IPS-NIHi7 (cell line): ENCODE results near the gene SUGCT.

ENCODE experiments used
- DNase-seq: peaks from one replicate; pipeline ENCODE4 v3.0.0; 2012; ENCODE audit warnings: mixed read lengths; ENCODE audit errors: extremely low spot score

The SUGCT gene

DNA sequence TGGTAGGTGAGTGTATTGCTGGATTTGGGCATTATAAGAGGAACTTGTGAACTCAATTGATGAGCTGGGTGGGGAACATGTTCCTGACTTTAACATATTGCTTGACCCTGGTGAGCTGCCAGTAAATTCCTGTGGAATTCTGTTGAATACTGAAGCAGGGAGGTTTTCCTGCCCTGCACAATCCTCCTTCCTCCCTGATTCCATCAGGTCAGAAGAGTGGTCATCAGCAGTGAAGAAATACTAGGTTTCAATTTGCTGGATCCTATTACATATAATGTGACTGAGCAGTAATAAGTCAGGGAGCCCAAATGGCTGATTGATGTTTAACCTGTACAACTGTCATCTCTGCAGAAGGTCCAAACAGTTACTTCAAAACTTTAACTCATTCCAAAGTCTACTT, 581.2 kb downstream of the SUGCT start:
- DNase-seq = no peak

DNA sequence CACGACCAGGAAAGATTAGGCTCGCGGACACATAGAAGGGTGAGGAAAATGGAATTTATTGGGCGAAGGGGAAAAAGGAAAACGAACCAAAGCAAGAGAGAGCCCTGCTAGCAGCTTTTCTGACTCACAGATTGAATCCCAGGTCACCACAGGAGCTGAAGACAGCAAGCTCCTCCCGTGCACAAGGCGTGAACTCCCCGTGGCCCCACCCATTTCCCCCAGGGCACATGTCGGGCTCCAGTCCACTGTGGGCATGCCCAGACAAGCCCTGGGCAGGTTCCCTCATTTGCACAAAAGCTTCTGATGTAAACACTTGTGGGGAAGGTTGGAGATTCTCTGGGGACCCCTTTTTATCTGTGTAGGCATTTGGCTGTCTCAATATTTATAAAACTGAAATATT, 582.4 kb downstream of the SUGCT start:
- peak; percentile 69 for DNase-seq

DNA sequence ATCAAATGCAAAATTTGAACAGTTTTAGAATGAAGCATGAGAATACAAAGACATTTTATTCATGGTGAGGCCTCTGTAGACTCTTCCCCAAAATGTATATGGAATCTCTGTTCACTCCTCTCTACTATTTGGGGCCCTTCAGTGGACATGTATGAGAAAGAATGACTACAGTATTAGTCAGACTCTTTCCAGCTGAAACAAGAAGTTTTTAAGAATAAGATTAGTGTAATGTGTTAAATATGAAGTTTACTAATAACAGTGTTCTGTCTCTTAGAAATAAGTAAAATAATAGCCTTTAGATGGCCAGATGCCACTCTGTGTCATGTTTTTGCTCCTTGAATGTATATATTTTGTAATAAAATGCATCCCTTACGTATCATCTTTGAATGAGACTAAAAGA, 585.6 kb downstream of the SUGCT start:
- DNase-seq = no peak

DNA sequence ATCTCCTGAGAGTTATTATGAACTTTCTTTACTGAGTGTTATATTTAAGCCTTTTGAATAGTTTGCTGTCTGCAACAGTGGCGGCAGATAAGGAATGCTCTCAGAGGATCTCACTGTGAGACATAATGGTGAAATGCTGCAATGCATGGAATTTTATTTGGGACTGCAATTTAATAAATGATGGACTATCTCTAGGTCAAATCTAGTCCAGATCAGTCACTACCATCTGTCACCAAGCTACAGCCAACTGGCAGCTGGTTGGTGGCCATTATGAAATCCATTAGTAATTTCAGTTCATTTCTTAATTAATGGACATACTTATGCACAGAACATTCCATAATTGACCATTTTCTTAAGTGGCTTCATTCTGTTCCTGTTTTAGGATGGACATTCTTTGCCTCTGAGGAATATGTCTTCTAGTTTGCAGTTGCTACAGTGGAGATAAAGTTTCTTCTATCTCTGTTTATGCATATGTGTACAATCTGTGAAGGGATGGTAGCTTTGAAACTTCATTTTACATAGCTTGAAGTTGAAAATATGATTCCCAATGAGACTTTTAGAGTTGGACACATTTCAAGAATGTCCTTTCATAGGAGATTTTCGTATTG, 586.6 kb downstream of the SUGCT start:
- DNase-seq = no peak

DNA sequence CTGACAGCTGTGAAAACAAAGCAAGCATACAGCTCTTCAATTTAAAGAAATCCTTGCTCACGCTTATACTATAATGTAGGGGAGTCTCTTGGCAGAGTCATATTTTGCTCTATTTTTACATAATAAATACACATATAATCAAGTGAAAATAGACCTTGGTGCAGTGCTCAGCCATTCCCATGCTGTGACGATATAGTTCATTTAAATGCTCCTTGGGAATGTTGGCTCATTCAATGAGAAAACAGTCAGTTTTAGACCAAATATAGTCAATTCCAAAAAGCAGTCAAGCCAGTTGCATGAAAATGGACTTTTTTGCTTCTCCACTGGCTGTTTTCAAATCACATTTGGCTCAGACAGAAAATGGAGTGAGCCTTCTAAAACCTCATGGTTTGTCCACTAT, 587.4 kb downstream of the SUGCT start:
- no peak for DNase-seq

DNA sequence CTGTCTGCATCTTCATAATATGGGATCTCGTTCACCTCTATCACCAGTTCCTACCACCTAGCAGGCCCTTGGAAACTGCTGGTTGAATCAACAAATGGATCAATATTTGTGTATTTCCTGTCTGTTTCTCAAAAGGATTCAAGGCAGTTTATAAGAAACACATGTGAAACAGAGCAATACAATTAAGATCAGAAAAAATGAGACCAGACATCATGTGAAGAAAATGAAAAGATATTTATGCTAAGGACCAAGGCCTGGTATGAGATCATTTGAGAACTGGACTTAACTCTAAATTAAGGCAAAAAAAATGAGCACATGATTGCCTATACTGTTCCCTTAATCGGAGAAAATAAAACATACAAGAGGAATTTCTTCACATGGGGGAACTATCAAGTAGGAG, 589.0 kb downstream of the SUGCT start:
- no peak for DNase-seq

DNA sequence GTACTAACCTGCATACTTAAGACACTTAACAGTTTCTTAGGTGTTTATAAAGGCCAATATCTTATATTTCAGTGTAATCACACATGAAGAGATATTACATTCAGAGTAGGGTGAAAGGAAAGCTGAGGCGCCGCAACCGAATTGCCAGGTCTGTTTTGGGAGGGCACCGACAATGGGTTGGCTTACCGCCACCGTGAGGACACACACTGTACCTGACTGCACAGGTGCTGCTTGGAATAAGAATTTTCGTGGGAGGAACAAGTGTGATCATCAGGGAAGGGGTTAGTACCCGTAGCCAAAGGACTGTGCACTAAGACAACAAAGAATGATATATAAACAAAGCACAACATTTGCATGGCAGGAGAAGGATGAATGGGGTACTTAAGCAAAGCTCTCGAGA, 591.8 kb downstream of the SUGCT start:
- no peak for DNase-seq

DNA sequence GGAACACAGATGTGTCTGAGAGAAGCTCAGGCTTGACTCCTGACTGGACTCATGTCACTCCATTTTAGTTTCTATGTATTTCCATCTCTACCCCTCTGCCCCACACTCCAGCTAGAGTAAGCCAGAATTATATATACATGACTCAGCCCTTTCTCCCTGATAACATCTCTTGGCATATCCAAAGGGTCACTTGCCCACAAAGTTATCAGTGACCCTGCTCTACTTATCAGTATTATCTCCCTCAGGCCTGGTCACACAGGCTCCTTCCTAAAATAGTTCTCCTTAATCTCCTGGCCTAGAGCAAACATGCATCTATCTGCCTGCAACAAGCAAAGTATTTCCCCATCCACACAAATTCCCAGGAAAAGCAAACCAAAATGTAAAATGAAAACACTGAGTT, 598.3 kb downstream of the SUGCT start:
- peak; percentile 21 for DNase-seq

DNA sequence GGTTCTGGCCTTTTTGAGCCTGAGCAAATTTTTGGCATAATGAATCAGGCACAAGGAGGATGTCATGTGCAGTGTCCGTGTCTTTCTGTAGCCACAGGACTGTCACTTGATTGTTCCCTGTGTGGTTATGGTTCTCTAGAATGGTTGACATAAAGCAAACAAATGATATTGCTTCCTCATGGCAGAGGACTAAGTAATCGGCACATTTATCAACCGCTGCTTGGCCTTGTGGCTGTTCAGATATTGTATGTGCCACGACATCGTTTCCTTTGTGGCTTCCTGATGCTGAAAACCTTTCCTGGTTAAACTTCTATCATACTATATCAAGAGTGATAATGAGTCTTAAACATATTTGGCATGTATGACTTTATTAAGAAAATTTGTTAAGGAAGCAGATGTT, 598.8 kb downstream of the SUGCT start:
- no peak for DNase-seq

DNA sequence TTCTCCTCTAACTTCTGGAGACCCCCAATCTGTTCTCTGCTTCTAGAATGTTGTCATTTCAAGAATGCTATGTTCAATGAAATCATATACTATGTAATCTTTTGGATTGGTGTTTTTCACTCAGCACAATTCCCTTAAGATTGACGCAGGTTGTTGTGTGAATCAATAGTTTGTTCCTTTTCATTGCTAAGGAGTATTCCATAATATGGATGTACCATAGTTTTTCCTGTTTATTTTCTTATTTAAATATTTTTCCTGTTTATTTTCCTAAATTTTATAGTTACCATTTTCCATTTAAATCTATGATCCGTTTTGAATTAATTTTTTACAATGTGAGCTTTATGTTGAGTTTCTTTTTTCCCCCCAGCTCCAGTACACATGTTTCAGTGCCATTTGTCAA, 604.5 kb downstream of the SUGCT start:
- DNase-seq = no peak

DNA sequence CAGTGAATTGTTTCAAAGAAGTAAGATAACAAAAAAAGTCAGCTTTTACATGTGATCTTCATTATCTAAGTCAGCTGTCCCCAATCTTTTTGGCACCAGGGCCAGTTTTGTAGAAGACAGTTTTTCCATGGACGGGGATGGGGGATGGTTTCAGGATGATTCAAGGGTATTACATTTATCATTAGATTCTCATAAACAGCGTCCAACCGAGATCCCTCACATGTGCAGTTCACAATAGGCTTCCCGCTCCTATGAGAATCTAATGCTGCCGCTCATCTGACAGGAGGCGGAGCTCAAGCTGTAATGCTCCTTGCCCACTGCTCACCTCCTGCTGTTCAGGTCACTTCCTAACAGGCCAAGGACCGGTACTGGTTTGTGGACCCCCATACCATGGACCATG, 607.5 kb downstream of the SUGCT start:
- no peak for DNase-seq

DNA sequence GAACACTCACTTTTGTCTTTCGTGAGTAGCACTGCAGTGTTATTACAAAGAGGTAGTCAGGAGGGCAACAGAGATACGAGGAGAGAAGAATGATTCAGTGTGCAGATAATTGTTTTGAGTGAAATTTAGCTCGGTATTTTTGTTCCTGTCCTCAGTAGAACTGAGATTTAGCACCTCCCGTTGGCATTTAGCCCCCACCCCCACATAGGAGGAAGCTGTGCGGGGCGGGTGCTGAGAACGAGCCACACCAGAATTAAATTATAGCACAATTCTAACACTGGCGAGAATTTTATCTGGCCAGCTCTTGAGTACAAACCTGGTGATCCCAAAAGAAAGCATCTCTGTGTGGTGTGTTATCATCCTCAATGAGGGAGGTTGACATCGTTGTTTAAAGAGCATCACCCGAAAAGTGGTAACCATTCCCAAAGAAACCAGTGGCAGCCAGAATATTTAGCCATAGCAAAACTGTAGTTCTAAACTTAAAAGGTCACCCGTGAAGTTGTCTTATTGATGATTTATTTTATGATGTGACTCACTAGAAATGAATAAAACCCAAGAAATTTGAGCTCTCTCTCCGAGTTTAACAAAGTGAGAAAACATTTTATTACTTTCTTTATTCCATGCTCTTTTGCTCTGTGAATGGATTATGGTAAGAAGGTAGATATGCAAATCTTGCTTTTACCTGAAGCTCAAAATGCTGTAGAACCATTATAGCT, 612.2 kb downstream of the SUGCT start:
- DNase-seq = no peak

DNA sequence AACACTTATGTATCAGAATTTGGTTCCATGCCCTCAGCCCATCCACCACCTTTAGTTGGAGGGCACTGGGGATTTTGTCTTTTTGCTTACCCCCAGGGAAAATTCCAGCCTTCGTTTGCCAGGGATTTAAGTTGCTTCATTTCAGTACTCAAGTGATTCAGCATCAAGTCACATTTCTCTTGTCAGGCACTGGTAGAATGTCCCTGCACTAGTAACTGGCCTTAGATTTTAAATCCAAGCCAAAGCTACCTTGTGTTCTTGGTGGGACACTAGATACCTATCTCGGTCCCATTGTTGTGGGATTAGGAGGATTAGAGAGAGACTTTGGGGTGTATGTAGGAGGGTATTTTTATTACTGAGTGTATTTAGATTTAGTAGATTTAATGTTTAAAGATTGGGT, 613.1 kb downstream of the SUGCT start:
- no peak for DNase-seq

DNA sequence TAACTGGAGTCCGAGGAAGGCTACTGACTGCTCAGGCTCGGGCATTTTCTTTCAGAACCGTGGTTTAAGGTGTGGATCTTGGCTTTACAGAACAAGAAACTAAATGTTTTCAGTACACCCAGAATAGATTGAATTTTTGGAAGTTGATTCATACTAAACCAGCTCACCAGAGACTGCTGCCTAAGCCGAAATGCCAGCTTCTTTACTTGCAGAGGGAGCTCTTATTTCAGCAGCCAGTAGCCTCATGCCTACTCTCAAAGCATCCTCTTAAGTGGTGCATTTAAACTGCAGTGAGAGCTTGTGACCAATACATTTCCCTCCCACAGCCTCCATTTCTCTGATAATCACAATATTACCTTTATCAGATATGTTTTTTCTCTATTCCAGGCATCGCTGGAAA, 615.1 kb downstream of the SUGCT start:
- no peak for DNase-seq

DNA sequence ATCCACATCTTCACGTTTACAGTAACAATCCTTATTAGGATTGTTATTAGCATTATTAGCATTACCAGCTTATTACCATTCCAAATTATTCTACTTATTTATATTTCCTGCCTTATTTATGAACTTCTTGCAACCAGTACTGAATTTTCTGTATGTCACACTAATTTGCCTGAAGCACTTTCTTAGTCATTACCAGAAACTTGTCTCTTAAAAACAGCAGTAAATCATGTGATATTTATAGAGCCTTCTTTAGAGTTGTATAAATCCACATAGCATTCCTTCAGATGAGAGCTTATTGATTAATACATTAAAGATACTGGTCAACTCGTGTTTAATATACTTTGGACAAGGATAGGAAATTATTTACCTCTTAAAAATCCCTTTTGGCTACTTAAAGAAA, 618.6 kb downstream of the SUGCT start:
- DNase-seq = no peak

DNA sequence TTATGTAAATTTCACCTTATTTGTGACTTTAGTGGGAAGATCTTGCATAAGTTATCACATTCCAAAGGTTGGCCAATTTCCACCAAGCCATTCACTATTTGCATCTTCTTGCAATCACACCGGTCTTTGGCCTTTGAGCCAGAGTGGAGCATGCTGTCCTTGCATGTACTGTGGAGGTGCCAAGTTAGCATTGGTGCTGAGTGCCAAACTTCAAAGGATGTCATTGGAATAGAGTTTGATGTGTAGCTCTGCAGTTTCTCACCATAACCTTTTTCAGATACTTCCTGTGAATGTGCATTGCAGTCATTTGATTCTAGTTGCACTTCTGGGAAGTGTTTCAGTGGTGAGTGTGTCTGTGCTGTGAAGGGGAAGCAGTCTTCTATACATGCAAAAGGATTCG, 620.6 kb downstream of the SUGCT start:
- DNase-seq = no peak

DNA sequence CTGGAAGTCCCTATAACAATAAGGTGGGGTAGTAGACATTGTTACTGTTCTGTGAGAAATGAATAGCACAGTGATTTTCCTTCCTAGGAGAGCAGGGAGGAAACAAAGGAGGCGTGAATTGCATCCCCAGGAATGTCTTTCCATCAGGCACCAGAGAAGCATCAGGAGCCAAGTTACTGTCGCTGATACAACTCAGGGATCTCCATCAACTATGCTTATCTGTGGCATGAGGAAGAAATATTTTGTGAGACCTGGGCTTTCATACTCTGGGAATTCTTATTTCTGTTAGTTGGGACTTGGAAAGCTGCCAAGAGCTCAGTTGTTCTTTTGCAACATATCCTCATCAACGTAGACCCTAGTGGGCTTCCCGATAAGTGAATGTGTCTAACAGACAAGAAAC, 622.3 kb downstream of the SUGCT start:
- DNase-seq = peak; percentile 35

DNA sequence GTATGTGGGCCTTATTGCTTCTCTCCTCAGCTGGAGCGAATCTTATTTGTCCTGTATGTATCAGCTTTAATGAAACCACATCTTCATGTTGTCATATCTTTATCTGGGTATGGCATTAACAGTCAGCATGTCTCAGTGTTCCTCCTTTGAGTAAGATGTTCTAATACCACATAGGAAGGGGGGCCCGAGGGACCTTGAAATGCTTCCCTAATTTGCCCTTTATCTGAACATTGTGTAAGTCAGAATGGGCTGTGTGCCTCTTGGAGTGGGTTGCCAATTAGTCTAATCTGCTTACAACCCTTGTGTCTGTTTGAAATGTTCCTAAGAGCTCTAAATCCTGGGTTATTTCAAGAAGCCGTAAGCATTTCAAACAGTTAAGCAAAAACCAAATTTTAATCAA, 623.8 kb downstream of the SUGCT start:
- no peak for DNase-seq

DNA sequence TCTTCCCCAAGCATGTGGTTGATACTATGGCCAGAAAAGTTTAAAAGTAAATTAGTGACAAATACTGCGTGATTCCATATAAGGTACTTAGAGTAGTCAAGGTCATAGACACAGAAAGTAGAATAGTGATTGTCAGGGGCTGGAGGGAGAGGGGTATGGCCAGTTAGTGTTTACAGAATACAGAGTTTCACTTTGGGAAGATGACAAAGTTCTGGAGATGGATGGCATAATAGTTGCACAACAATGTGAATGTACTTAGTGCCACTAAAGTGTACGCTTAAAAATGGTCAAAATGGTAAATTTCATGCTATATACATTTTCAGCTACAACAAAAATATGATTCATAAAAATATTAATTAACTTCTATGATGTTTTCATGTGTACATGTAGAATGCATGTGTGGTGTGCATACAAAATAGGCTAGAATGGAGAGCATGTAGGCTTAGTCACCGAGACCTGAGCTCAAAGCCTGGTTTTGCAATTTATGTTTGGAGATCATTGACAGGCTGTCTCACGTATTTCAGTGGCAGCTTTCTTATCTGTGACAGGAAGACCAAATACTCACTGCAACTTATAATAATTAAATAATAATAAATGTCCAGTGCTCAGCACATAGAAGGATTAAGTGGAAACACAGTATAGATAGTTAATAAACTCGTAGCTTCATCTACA, 625.6 kb downstream of the SUGCT start:
- no peak for DNase-seq

DNA sequence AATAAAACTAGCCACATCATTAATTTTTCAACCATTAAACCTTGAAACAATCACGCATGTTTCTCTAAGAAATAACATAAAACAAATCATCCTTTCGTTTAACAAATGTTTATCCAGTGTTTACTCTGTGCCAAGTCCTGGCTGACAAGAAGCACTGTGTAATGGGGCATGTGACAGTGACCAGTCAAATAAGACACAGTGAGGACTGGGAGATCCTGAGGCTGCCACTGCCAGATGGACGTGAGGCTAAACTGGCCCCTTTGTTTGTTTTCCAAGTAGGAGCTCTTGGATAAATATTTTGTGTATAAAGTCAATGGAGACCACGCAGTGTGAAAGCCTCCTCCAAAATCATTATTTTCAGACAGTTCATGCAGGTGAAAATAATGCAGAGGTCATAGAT, 626.2 kb downstream of the SUGCT start:
- no peak for DNase-seq

DNA sequence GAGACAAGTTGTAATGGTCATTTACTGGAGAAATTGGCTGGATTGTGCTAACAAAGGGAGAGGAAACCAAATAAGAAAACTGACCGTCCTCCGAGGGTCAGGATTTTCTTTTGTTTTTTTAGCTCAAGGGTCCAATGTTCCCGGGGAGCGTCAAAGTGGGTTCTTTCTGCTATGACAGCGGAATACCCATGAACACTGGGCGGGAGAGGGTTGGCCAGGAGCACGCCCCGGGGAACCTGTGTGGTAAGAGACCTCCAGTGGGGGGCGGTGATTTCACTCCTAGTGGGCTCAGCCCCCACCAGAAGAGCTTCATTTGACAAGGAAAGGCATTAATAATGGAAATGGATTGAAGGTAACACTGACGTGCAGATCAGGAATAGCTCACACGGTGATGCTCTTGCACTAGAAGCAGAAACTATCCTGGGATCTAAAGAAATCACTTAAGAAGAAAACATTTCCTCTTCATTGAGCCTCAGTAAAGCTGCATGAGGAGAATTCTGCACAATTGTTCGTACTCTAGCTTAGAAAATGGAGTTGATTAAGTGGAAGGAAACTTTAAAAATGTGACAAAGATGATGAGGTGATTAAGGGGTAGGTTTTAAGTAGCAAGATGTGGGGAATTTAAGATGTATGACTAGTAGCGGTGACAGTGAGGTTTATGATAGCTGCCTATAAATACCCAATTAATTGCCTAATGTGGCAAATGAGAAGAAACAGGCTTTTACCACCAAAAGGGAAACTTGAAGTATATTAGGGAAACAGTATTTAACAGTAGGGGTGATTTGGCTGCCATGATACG, 627.2 kb downstream of the SUGCT start:
- no peak for DNase-seq
